HEK293 (cell line): Measurements from ENCODE around the gene OSBP2.

Experiments
- CTCF ChIA-PET: fragments of 350-600 bp; formaldehyde crosslinking; extraction: SDS; loops from one replicate; lab custom pipeline; 2021; ENCODE audit warnings: antibody characterized with exemption; lab: Yijun Ruan, JAX
- POLR2A ChIA-PET: fragments of 300-600 bp; formaldehyde crosslinking; extraction: SDS; loops from one replicate; lab custom pipeline; 2020; ENCODE audit warnings: antibody characterized with exemption, inconsistent platforms; lab: Yijun Ruan, JAX
- H3K27ac ChIP-seq: fragments of 200-500 bp; sonication (Bioruptor generic); 2 replicates; pipeline ENCODE4 v1.5.1; 2014; ENCODE audit warnings: low read depth, low read length, control low read depth, inconsistent platforms; ENCODE audit errors: extremely low read depth
- H3K36me3 ChIP-seq, 2 experiments: fragments of 200-500 bp in 1 of 2; sonication (Bioruptor generic) in 1 of 2; 1 replicate in 1 of 2; 2 replicates in 1 of 2; pipeline ENCODE4 v1.5.1; 2014 to 2017; ENCODE audit warnings: inconsistent platforms in 2 of 2, low read length in 2 of 2; ENCODE audit not compliant: control insufficient read depth in 2 of 2, insufficient read depth in 1 of 2
- H3K4me1 ChIP-seq: fragments of 200-500 bp; sonication (Bioruptor generic); 2 replicates; pipeline ENCODE4 v1.5.1; 2014; ENCODE audit warnings: mild to moderate bottlenecking, low read length, inconsistent platforms; ENCODE audit not compliant: control insufficient read depth, insufficient read depth
- H3K4me3 ChIP-seq: 2 replicates; pipeline ENCODE4 v1.5.1; 2011; ENCODE audit warnings: low read depth, mild to moderate bottlenecking, control low read depth, low read length, moderate library complexity
- H3K9me3 ChIP-seq: fragments of 200-500 bp; sonication (Bioruptor generic); 2 replicates; pipeline ENCODE4 v1.5.1; 2014; ENCODE audit warnings: low read depth, low read length, inconsistent platforms; ENCODE audit not compliant: control insufficient read depth, insufficient read depth
- BCL11A ChIP-seq: fragments of 450-650 bp; formaldehyde crosslinking; IDR thresholded peaks from 2 replicates; pipeline ENCODE4 v1.5.1; 2016; ENCODE audit warnings: low read depth, missing biosample characterization, missing genetic modification characterization
- FEZF1 ChIP-seq: fragments of 450-650 bp; formaldehyde crosslinking; IDR thresholded peaks from 2 replicates; pipeline ENCODE4 v1.5.1; 2016; ENCODE audit warnings: missing biosample characterization, missing genetic modification characterization
- ZFP3 ChIP-seq: fragments of 450-650 bp; formaldehyde crosslinking; IDR thresholded peaks from 2 replicates; pipeline ENCODE4 v1.5.1; 2016; ENCODE audit warnings: low read depth, missing biosample characterization, missing genetic modification characterization
- ZIC2 ChIP-seq: fragments of 450-650 bp; formaldehyde crosslinking; IDR thresholded peaks from 2 replicates; pipeline ENCODE4 v1.5.1; 2016; ENCODE audit warnings: missing biosample characterization, missing genetic modification characterization
- ZNF175 ChIP-seq: fragments of 450-650 bp; formaldehyde crosslinking; IDR thresholded peaks from 2 replicates; pipeline ENCODE4 v1.5.1; 2016; ENCODE audit warnings: missing biosample characterization, missing genetic modification characterization
- ZNF221 ChIP-seq: fragments of 450-650 bp; formaldehyde crosslinking; IDR thresholded peaks from 2 replicates; pipeline ENCODE4 v1.5.1; 2017; ENCODE audit warnings: missing biosample characterization, missing genetic modification characterization, borderline replicate concordance
- ZNF416 ChIP-seq: fragments of 450-650 bp; formaldehyde crosslinking; IDR thresholded peaks from 2 replicates; pipeline ENCODE4 v1.5.1; 2016; ENCODE audit warnings: missing biosample characterization, missing genetic modification characterization
- ZNF510 ChIP-seq: fragments of 450-650 bp; formaldehyde crosslinking; IDR thresholded peaks from 2 replicates; pipeline ENCODE4 v1.5.1; 2018; ENCODE audit warnings: mild to moderate bottlenecking, missing genetic modification characterization, missing biosample characterization; ENCODE audit not compliant: insufficient replicate concordance
- ZNF530 ChIP-seq: fragments of 450-650 bp; formaldehyde crosslinking; IDR thresholded peaks from 2 replicates; pipeline ENCODE4 v1.5.1; 2016; ENCODE audit warnings: low read depth, missing biosample characterization, missing genetic modification characterization
- ZNF626 ChIP-seq: fragments of 450-650 bp; sonication (Bioruptor Pico); formaldehyde crosslinking; IDR thresholded peaks from 2 replicates; pipeline ENCODE4 v1.5.1; 2018; ENCODE audit warnings: missing biosample characterization, missing genetic modification characterization, inconsistent platforms
- ZNF792 ChIP-seq: fragments of 450-650 bp; formaldehyde crosslinking; IDR thresholded peaks from 2 replicates; pipeline ENCODE4 v1.5.1; 2016; ENCODE audit warnings: missing biosample characterization, missing genetic modification characterization
- TF ChIP-seq, protein P1 (sequence below): fragments of 450-650 bp; formaldehyde crosslinking; IDR thresholded peaks from 2 replicates; pipeline ENCODE4 v1.5.1; 2017; ENCODE audit warnings: missing biosample characterization, missing genetic modification characterization
- TF ChIP-seq, protein P2 (sequence below): fragments of 450-650 bp; formaldehyde crosslinking; IDR thresholded peaks from 2 replicates; pipeline ENCODE4 v1.5.1; 2017; ENCODE audit warnings: missing biosample characterization, missing genetic modification characterization
- TF ChIP-seq, protein P3 (sequence below): fragments of 450-650 bp; formaldehyde crosslinking; IDR thresholded peaks from 2 replicates; pipeline ENCODE4 v1.5.1; 2016; ENCODE audit warnings: missing biosample characterization, missing genetic modification characterization, borderline replicate concordance

Gene OSBP2

DNA sequence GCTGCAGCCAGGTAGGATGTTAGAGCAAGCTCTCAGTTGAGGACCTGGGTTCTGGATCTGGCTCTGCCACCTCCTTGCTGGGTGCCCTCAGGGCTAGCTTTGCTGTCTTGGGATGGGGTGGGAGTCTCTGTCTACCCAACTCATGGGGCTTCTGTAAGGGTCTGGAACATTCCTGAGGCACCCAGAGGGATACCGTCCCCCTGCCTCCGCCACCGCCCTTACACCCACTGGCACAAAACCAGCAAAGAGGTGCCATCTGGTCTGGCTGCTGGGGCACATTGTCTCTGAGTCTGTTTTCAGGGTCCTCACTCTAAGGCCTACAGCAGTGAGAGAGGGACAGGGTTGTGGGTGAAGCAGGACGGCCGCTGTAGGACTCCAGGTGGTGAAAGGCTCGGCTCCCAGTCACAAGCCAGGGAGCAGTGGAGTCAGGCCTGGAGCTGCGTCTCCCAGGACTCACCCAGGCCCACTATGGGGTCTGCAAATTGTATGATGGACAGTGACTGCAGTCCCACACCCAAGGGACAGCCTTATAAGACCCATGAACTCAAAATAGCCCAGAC lies 189.0 kb downstream of the OSBP2 start (continued):
- TF ChIP-seq ZNF221 (tag by site-specific recombination) (no peak), FEZF1 (tag by site-specific recombination) (no peak), ZNF510 (no peak), ZFP3 (tag by site-specific recombination) (no peak), ZNF530 (tag by site-specific recombination) (no peak), ZNF626 (tag by site-specific recombination) (no peak), ZNF792 (tag by site-specific recombination) (no peak)
- TF ChIP-seq, protein P1, sequence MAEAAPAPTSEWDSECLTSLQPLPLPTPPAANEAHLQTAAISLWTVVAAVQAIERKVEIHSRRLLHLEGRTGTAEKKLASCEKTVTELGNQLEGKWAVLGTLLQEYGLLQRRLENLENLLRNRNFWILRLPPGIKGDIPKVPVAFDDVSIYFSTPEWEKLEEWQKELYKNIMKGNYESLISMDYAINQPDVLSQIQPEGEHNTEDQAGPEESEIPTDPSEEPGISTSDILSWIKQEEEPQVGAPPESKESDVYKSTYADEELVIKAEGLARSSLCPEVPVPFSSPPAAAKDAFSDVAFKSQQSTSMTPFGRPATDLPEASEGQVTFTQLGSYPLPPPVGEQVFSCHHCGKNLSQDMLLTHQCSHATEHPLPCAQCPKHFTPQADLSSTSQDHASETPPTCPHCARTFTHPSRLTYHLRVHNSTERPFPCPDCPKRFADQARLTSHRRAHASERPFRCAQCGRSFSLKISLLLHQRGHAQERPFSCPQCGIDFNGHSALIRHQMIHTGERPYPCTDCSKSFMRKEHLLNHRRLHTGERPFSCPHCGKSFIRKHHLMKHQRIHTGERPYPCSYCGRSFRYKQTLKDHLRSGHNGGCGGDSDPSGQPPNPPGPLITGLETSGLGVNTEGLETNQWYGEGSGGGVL (tag by site-specific recombination), result no peak

DNA sequence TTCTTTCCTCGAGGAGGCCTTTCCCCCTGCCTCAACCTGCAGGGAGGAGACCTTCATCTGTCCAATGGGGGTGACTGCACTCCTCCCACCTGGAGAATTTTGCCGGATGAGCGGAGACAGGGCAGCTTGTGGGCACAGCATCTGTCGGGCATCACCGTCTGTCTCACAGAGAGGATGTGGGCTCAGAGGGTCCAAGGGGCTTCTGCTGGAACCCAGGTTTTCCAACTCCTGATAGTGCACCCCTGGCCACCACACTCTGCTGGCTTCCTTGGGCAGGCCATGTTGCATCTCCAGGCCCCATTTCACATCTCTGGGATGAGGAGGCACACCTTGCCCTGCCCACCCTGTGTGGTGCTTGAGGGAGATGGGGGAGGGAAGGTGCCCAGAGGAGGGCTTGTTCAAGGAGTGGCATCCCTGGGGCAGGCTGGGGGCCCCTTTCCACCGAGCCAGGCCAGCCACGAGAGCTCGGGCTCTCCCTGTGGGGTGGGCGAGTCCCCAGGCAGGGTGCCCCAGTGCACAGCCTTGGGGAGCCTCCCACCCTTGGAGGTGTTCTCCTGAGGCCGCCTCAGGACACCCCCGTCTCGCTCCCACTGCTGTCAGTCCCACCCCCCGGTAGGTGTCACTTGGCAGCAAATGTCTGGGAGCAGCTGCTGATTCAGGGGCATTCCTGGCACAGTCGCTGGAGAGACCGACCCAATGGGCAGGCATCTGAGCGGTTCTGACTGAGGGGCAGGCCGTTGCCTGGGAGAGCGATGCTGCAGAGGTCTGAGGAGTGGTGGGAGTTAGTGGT lies 189.7 kb downstream of the OSBP2 start:
- POLR2A ChIA-PET, result no interaction called here
- H3K36me3 ChIP-seq, result peaks cover 0 to 9% of the 10 kb centered on the region in 2 experiments; a peak in 1 of 3 replicates
- CTCF ChIA-PET, result interaction anchor here (0.8 to 1.8 kb wide), 2 partner anchors 121 to 267 kb away, joined by 3 to 5 read pairs; no protein-coding TSS in a partner anchor

DNA sequence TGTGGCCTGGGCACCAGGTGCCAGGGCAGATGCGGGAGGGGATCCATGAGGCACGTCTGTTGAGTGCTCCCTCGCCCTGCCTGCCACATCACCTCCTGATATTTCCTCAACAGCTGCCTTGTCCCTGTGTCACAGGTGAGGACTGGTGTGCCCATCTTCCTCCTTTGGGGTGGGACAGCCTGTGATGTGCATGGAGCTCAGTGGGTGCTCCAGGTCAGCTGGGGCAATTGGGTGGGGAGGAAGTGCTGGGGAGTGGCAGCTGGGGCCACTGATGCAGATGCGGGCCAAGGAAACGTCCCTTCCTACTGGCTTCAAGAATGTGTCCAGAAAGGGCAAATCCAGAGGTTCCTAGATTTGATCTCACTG lies 190.3 kb downstream of the OSBP2 start:
- Histone ChIP-seq H3K9me3 (no peaks in the 10 kb centered on the region), H3K36me3 (peaks cover 0 to 15% of the 10 kb centered on the region in 2 experiments; a peak in 1 of 3 replicates), H3K4me3 (no peak overlapping the region), H3K4me1 (no peaks in the 10 kb centered on the region), H3K27ac (no peak overlapping the region)
- ChIA-PET CTCF (interaction anchor here (0.8 to 1.8 kb wide), 2 partner anchors 122 to 266 kb away, joined by 3 to 5 read pairs; no protein-coding TSS in a partner anchor), POLR2A (no interaction called here)
- TF ChIP-seq, protein P2, sequence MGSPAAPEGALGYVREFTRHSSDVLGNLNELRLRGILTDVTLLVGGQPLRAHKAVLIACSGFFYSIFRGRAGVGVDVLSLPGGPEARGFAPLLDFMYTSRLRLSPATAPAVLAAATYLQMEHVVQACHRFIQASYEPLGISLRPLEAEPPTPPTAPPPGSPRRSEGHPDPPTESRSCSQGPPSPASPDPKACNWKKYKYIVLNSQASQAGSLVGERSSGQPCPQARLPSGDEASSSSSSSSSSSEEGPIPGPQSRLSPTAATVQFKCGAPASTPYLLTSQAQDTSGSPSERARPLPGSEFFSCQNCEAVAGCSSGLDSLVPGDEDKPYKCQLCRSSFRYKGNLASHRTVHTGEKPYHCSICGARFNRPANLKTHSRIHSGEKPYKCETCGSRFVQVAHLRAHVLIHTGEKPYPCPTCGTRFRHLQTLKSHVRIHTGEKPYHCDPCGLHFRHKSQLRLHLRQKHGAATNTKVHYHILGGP (tag by site-specific recombination), result no peak
- TF ChIP-seq, protein P3, sequence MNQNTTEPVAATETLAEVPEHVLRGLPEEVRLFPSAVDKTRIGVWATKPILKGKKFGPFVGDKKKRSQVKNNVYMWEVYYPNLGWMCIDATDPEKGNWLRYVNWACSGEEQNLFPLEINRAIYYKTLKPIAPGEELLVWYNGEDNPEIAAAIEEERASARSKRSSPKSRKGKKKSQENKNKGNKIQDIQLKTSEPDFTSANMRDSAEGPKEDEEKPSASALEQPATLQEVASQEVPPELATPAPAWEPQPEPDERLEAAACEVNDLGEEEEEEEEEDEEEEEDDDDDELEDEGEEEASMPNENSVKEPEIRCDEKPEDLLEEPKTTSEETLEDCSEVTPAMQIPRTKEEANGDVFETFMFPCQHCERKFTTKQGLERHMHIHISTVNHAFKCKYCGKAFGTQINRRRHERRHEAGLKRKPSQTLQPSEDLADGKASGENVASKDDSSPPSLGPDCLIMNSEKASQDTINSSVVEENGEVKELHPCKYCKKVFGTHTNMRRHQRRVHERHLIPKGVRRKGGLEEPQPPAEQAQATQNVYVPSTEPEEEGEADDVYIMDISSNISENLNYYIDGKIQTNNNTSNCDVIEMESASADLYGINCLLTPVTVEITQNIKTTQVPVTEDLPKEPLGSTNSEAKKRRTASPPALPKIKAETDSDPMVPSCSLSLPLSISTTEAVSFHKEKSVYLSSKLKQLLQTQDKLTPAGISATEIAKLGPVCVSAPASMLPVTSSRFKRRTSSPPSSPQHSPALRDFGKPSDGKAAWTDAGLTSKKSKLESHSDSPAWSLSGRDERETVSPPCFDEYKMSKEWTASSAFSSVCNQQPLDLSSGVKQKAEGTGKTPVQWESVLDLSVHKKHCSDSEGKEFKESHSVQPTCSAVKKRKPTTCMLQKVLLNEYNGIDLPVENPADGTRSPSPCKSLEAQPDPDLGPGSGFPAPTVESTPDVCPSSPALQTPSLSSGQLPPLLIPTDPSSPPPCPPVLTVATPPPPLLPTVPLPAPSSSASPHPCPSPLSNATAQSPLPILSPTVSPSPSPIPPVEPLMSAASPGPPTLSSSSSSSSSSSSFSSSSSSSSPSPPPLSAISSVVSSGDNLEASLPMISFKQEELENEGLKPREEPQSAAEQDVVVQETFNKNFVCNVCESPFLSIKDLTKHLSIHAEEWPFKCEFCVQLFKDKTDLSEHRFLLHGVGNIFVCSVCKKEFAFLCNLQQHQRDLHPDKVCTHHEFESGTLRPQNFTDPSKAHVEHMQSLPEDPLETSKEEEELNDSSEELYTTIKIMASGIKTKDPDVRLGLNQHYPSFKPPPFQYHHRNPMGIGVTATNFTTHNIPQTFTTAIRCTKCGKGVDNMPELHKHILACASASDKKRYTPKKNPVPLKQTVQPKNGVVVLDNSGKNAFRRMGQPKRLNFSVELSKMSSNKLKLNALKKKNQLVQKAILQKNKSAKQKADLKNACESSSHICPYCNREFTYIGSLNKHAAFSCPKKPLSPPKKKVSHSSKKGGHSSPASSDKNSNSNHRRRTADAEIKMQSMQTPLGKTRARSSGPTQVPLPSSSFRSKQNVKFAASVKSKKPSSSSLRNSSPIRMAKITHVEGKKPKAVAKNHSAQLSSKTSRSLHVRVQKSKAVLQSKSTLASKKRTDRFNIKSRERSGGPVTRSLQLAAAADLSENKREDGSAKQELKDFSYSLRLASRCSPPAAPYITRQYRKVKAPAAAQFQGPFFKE, result no peak

More for the DNA sequence above, 189.7 kb downstream of the OSBP2 start:
- H3K4me3 ChIP-seq, result no peak overlapping the region
- H3K27ac ChIP-seq, result no peak overlapping the region
- H3K9me3 ChIP-seq, result no peaks in the 10 kb centered on the region
- TF ChIP-seq ZNF416 (tag by site-specific recombination) (no peak), ZNF175 (tag by site-specific recombination) (no peak), ZIC2 (tag by site-specific recombination) (0 out of 2 replicates have a peak, but pooled peaks have one; percentile 22), BCL11A (tag by site-specific recombination) (no peak)
- TF ChIP-seq, all 188 proteins: peak for 1
- peaks cover under 1% of the 10 kb centered on the region for H3K4me1 ChIP-seq
